G401 (cell line): ENCODE results near the gene LBP. TPM values are rescaled to one million over a fixed set of nuclear protein-coding genes. Genes with fewer than 3 reads are reported as not detected.
"Not testable (repeated sequence)": the region's sequence is repeated elsewhere in the genome, so short reads cannot be mapped to it uniquely, and the experiment has no call there.

Source experiments
- DNase-seq: peaks from one replicate; pipeline ENCODE4 v3.0.0-alpha.2; 2015; ENCODE audit warnings: low spot score
- in situ Hi-C: cut with HindIII; loops from 2 replicates; pipeline ENCODE4 v1.10.0; 2016; ENCODE audit warnings: low sequenced_read_pairs, mixed read lengths
- total RNA-seq: library from RNA; depleted of rRNA; stranded (reverse); fragments of >200 nt; shearing (Covaris generic); gene quantifications from 2 replicates; pipeline ENCODE4 v1.2.3, GENCODE V29; 2014; rRNA removed

LBP gene
- not detected in 2 replicates for total RNA-seq

- DNase-seq, result no peak
- in situ Hi-C loops, result no loop called here
Measured at GRCh38 chr20:38346247-38346651, at the start of gene LBP. Gene LBP (plus strand): TSS chr20:38346482. CDS start chr20:38346517, 35 bp downstream.

GRCh38 chr20:38297916-38298674 lies 48.2 kb upstream of the LBP start:
- DNase-seq, result no peak
- in situ Hi-C loops, result no loop called here

GRCh38 chr20:38298768-38299288 lies 47.5 kb upstream of the LBP start:
- in situ Hi-C loops, result no loop called here
- DNase-seq, result peak; percentile 8

GRCh38 chr20:38299963-38300362 lies 46.3 kb upstream of the LBP start:
- in situ Hi-C loops, result no loop called here
- DNase-seq, result no peak

- in situ Hi-C loops, result no loop called here
- no peak for DNase-seq
Measured at GRCh38 chr20:38300438-38300837, 45.8 kb upstream of the LBP start.

GRCh38 chr20:38301309-38301708 lies 45.0 kb upstream of the LBP start:
- in situ Hi-C loops, result no loop called here
- no peak for DNase-seq

GRCh38 chr20:38302786-38303185 lies 43.5 kb upstream of the LBP start:
- in situ Hi-C loops, result no loop called here
- DNase-seq, result no peak

- DNase-seq, result no peak
- in situ Hi-C loops, result no loop called here
Measured at GRCh38 chr20:38303908-38304379, 42.3 kb upstream of the LBP start, which contains the start of gene BPI. Gene BPI (plus strand): TSS chr20:38304156. CDS start chr20:38304224, 68 bp downstream.

- in situ Hi-C loops, result no loop called here
- no peak for DNase-seq
Measured at GRCh38 chr20:38304845-38305447, 41.3 kb upstream of the LBP start.

GRCh38 chr20:38305541-38305940 lies 40.7 kb upstream of the LBP start:
- in situ Hi-C loops, result no loop called here
- no peak for DNase-seq

GRCh38 chr20:38306379-38306778 lies 39.9 kb upstream of the LBP start:
- in situ Hi-C loops, result no loop called here
- no peak for DNase-seq

- DNase-seq, result no peak
- in situ Hi-C loops, result no loop called here
Measured at GRCh38 chr20:38307371-38308046, 38.8 kb upstream of the LBP start.

- DNase-seq, result no peak
- in situ Hi-C loops, result no loop called here
Measured at GRCh38 chr20:38308047-38308438, 38.2 kb upstream of the LBP start.

GRCh38 chr20:38308447-38308846 lies 37.8 kb upstream of the LBP start:
- in situ Hi-C loops, result no loop called here
- DNase-seq, result no peak

GRCh38 chr20:38311091-38311490 lies 35.2 kb upstream of the LBP start:
- no peak for DNase-seq
- in situ Hi-C loops, result no loop called here

GRCh38 chr20:38311491-38311890 lies 34.8 kb upstream of the LBP start:
- in situ Hi-C loops, result no loop called here
- DNase-seq, result no peak

GRCh38 chr20:38313676-38314075 lies 32.6 kb upstream of the LBP start:
- no peak for DNase-seq
- in situ Hi-C loops, result no loop called here

GRCh38 chr20:38314350-38314749 lies 31.9 kb upstream of the LBP start:
- in situ Hi-C loops, DNase-seq: not testable (repeated sequence)

- in situ Hi-C loops, result no loop called here
Measured at GRCh38 chr20:38315290-38315966, 30.9 kb upstream of the LBP start.

More at GRCh38 chr20:38315290-38315966, 30.9 kb upstream of the LBP start:
- DNase-seq, result no peak
